Measurements from ENCODE around the gene BRAF.
"Not testable (repeated sequence)": the region's sequence is repeated elsewhere in the genome, so short reads cannot be mapped to it uniquely, and the experiment has no call there.

Gene BRAF

DNA sequence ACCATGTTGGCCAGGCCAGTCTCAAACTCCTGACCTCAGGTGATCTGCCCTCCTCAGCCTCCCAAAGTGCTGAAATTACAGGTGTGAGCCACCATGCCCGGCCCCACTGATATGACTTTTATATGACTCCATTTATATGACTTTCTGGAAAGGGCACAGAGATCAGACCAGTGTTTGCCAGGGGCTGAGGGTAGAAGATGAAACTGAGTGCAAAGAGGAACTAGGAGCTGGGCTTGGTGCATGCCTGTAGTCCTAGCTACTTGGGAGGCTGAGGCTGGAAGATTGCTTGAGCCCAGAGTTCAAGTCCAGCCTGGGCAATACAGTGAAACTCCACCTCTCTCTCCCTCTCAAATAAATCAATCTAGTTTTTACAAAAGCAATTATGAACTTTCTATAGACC, 7.5 kb downstream of the BRAF start:
- DNase-seq, result no peak

DNA sequence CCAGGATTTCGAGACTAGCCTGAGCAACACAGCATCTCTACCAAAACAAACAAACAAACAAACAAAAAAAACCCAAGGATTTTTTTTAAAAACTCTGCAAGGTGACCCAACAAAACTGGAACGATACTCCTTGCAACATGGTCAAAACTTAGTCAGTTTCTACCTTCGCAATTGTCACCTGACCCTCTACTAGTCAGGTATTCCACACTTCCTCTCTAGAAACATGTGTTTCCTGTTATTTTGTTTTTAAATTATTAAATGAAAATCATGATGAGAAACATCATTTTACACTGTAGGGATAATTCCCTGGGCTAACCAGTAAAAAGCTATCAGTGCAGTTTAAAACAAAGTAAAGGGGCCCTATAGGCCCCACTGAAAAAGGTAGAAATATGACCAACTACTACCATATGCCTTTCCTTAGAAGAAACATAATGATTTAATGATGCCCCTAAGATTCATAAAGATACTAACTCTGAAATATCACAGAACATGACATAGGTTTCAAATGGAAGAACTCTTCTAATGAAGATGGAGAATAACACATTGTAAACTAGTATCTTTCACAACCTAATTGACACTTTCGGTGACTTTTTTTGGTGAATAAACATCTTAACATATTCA, 8.7 kb downstream of the BRAF start:
- DNase-seq, result no peak

DNA sequence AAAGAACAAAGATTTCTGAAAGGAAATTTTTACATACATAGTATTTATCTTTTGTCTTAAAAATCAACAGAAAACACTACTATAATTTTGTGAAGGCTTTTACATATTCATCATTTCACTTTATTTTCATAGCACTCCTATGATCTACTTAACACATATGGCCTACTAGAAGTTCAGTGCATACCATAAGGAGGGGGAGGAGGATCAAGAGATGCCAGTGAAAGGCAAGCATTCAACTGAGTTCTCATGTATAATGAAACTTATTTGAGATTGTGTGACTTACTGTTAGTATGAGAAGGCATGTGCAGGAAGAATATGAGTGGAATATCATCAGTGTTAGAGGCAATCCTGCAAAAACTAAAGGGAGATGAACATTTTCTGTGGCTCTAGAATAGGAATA, 10.6 kb downstream of the BRAF start:
- no peak for DNase-seq

- not testable (repeated sequence) for DNase-seq
Observed at GRCh38 chr7:140913596-140913928, 11.2 kb downstream of the BRAF start.

DNA sequence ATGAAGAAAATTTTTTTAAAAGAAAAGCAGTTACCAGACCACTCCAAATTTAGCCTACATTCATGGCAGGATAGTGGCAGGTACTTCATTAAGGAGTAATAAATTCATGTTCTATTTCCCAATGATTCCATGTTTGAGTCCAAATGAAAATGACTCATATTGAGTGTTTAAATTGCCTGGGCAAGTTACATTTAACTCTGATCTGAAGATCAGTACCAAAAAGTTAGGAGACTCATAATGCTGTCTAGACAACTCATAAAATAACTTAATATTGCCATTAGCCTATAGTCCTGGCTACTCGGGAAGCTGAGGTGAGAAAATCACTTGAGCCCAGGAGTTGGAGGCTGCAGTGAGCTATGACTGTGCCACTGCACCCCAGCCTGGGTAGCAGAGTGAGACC, 13.0 kb downstream of the BRAF start:
- no peak for DNase-seq

- DNase-seq, result no peak
Observed at GRCh38 chr7:140909476-140910161, 15.1 kb downstream of the BRAF start.

DNA sequence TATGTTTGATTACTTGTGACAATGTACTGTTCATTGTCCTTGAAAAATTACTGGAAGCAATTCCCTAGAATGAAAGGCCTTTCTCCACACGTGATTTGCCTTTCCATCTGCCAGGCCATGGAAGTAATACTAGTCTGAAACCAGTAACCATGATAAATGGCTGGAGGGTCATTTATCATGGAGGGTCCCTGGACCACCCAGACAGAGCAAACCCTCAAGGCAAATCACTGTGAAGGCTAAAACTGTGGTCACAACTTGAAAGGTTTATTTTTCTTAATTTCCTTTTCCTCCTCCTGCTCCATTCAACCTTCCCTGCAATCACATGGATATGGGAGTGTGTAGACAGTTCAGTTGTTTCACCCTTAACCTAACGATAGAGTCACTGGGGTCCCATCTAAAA, 16.4 kb downstream of the BRAF start:
- DNase-seq, result no peak

GRCh38 chr7:140903741-140904480, 20.8 kb downstream of the BRAF start:
- DNase-seq, result no peak

- DNase-seq, result no peak
Observed at GRCh38 chr7:140902303-140902953, 22.3 kb downstream of the BRAF start.

DNA sequence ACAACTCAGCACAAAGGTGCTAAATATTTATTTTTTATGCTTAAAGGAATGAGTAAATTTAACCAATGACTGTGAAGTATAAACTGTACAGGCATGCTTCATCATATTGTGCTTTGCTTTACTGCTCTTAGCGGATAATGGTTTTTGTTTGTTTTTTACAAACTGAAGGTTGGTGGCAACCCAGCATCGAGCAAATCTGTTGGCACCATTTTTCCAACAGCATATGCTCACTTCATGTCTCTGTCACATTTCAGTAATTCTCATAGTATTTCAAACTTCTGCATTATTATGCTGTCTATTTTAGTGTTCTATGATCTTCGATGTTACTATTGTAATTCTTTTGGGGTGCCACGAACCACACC, 22.8 kb downstream of the BRAF start:
- DNase-seq, result no peak

DNA sequence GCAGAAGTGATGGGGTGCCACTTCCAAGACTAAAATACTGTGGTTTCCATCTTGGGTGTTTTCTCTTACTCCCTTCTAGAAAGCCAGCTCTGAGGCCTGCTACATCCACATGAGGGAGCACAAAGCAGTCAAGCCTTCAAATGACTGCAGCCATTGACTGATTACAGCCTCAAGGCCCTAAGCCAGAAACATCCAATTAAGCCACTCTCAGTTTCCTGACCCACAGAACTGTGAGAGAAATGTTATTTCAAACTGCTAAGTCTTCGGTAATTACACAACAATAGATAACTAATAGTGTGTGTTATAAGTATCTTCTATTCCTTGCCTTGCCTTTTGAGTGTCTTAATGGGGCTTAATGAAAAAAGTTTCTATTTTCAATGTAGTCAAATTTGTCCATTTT, 24.8 kb downstream of the BRAF start:
- peak; percentile 59 for DNase-seq

GRCh38 chr7:140898786-140899536, 25.8 kb downstream of the BRAF start:
- no peak for DNase-seq

DNA sequence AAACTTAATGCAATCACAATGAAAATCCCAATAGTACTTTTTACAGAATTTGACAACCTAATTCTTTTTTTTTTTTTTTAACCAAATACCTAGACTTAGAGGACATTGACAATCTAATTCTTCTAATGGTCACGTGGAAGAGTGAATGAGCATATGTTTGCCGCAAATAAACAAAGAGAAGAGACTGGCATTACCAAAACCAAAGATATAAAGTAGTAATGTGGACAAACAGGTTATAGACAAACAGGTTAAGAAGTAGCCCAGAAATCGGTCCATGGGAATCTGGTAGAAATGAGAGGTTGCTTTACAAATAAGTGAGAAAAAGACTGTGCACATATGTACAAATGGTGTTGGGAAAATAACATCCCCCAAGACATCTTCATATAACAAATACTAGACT, 27.7 kb downstream of the BRAF start:
- DNase-seq, result no peak

- no peak for DNase-seq
Observed at GRCh38 chr7:140889645-140890044, 35.1 kb downstream of the BRAF start.

DNA sequence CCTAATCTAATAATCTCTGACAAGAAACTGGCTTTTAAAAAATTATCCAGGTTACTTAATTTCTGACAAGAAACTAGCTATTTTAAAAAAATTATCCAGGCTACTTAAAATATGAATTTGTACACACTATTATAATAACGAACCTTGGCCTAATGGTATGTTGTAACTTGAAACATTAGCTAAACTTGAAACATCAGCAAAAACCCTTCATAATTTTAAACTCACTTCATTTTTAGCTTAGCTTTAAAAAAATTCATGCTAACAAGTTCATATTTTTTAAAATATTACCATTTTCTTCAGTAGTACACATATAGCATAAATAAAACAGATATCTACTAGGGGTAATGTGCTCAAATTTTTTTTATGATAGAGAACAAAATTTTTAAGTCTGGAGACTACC, 35.6 kb downstream of the BRAF start:
- no peak for DNase-seq

DNA sequence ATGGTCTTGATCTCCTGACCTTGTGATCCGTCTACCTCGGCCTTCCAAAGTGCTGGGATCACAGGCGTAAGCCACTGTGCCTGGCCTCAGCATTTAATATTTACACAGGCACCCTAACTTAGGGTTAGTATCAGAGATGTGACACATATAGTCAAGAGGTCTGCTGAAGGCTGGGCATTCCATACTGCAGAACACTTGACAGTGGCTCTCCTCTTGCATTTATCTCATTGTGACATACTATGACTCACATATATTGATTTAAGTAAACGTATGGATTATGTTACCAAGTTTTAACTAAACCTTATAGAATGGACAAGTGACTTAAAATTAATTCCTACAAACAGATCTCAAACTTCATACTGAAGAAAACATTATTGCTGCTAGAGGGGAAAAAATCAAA, 36.6 kb downstream of the BRAF start:
- DNase-seq, result no peak

- no peak for DNase-seq
Observed at GRCh38 chr7:140885735-140886334, 38.9 kb downstream of the BRAF start.

GRCh38 chr7:140883378-140883777, 41.4 kb downstream of the BRAF start:
- DNase-seq, result no peak

- not testable (repeated sequence) for DNase-seq
Observed at GRCh38 chr7:140882834-140883233, 41.9 kb downstream of the BRAF start.

DNA sequence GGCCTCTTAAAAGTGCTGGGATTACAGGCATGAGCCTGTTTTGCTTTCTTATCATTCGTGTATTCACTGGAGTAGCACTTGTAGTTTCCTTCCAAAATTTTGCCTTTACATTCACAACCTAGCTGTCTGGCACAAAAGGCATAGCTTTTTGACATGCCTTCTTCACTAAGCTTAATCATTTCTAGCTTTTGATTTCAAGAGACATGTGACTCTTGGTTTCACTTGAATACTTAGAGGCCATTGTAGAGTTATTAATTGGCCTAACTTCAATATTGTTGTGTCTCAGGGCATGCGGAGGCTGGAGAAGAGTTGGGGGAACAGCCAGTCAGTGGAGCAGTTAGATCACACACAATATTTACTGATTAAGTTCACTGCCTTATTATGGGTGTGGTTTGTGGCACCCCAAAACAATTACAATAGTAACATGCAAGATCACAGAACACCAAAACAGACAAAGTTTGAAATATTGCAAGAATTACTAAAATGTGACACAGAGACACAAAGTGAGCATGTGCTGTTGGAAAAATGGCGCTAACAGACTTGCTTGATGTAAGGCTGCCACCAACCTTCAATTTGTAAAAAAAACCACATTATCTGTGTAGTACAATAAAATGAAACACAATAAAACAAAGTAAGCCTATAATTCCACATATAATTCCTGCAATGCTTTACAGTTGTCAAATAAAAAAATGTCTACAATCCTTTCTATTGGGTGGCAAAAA, 43.1 kb downstream of the BRAF start:
- no peak for DNase-seq

GRCh38 chr7:140877249-140877524, 47.5 kb downstream of the BRAF start:
- no peak for DNase-seq

DNA sequence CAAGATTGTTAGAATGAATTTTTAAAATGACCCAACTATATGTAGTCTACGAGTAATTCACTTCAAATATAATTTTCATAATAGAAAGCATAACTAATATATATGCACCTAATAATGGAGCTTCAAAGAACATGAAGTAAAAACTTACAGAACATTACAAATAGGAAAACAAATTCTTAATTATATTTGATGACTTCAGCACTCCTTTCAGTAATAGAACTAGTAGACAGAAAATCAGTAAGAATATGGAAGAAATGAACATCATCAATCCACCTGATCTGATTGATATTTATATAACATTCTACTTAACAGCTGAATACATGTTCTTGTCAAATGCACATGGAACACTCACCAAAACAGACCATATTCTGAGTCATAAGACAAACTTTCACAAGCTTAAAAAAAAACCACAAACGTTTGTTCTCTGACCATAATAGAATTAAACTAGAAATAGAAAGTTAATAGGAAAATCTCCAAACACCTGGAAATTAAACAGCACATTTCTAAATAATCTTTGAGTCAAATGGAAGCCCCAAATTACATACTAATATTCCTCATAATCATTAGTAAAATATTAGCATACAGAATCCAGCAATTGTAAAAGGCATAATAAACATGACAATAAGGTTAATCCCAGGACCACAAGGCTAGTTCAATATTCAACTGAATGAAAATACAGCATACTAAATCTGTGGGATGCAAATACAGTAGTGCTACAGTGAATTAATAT, 48.0 kb downstream of the BRAF start:
- no peak for DNase-seq

All from eye (tissue), 1 donor.